GM18499 (cell line): ENCODE measurements around the gene CHRNA7.

Experiments
- ATAC-seq: cut with Tn5 transposase; IDR thresholded peaks from one replicate; pipeline ENCODE4 v1.9.1; 2021; ENCODE audit warnings: moderate number of reproducible peaks; ENCODE audit not compliant: insufficient read depth, unreplicated experiment

CHRNA7 gene

GRCh38 chr15:32029862-32030781, at the start of gene CHRNA7:
Gene CHRNA7, plus strand, starts transcription at chr15:32030515. Its CDS starts 80 bp downstream, at chr15:32030595.
- ATAC-seq = no peak

DNA sequence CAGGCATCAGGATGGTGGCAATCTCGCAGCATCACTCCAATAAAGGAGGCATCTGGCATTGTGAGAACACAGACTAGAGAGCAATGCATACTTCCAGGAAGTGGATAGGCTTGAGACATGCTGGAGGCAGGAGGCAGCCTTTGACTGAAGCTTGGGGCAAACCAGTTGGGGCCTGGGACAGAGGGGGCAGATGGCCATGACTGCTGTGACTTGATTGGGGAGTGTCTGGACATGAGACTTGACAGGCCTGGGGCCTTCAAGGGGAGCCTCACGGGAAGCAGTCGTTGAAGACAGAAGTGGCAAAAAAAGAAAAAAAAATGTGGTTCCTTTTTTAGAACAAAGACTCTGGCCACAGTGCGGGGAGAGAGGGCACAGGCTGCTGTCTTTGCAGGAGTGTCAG, 44.7 kb upstream of the CHRNA7 start:
- no peak for ATAC-seq

DNA sequence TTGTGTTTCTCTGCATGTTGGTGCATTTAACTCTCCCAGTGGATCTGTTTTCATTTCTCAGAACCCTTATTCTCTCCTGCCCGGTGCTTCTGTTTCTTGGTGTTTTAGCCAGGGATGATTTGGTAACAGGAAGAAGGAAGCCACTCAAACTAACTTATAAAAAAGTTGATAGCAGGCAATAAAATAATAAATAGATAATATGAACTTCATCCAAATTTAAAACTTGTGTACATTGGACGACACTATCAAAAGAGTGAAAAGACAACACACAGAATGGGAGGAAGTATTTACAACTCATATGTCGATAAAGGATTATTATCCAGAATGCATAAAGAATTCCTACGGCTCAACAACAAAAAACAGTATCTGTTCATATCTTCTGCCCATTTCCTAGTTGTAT, 37.3 kb upstream of the CHRNA7 start:
- no peak for ATAC-seq

- no peak for ATAC-seq
These were observed 32.6 kb upstream of the CHRNA7 start for GRCh38 chr15:31997711-31998110.

- no peak for ATAC-seq
These were observed 26.8 kb upstream of the CHRNA7 start for GRCh38 chr15:32003558-32003957.

GRCh38 chr15:32004249-32004648, 26.1 kb upstream of the CHRNA7 start:
- ATAC-seq = no peak

GRCh38 chr15:32007355-32007960, 22.9 kb upstream of the CHRNA7 start:
- no peak for ATAC-seq

- ATAC-seq = no peak
These were observed 15.4 kb upstream of the CHRNA7 start for GRCh38 chr15:32014953-32015352.

DNA sequence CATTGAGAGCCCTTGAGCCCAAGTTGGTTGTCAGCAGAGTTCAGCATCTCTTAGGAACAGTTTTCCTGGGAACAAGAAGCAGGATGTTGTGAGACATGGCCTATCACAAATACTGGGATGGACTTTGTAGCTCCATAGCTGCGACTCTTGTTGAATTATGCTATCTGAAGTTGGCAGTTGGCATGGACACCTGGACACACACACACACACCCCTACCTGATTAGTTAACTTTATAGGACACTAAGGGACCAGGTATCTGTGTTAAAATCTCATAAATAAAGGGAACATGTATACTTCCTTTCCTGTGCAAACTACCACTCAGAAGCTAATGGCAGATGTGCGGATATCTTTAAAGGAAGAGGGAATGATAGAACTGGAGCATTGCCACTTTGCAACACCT, 10.2 kb upstream of the CHRNA7 start:
- no peak for ATAC-seq

DNA sequence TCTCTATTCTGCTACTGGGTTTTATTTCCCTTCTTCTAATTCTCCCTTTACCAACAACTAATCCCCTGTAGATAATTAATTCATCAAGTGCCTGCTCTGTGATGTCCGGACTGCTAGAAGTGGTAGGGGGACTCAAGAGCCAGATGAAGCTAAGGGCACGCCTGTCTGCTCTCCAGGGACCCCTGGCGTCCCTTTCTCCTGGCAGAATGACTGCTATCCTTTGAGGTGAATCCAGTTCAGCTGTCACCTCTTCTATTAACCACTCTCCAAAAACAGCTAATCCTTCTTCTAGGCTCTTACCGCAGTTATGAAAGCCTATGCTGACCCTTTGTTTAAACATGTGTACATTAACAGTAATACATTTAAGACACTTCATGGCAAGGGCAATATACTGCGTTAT, 1.4 kb upstream of the CHRNA7 start:
- ATAC-seq = no peak

DNA sequence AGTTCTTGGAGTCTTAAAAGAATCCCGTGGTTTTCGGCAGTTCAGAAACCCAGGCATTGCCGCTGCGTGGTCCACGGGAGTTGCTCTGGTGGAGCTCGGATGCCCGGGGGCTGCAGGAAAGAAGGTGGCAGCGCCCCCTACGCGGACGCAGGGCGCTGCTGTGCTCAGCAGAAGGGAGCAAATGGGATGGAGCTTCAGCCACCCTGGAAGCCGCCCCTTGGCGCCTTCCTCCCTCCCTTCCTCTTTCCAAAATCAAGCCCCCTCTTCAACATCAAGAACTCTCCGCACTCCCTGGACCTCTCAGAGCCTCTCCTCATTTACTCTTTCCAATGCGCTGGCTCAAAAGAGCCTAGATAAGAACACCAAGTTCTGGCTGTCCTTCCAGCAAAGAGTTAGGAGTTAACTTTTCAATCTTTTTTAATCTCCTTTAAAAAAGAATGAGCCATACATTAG, 880 bp upstream of the CHRNA7 start:
- no peak for ATAC-seq

GRCh38 chr15:32030795-32031194, 480 bp downstream of the CHRNA7 start:
- no peak for ATAC-seq

GRCh38 chr15:32033186-32033890, 3.0 kb downstream of the CHRNA7 start:
- ATAC-seq = no peak

DNA sequence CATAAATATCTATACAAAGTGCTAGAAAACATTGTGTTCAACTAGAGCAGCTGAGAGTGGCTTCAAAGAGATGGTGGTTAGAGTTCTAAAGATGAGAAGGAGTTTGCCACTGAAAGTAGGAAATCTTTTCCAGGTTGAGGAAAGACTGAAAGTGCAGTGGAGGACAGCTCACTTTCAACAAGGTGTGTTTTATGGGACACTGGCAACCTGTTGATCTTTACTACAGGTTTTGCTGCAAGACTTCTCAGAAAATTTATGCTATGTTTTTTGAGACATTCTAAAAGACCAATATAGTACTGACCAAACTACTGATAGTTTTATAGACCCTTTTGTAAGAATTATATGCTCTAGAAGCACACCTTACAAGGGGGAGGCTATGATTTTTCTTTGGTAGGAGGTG, 3.8 kb downstream of the CHRNA7 start:
- no peak for ATAC-seq

DNA sequence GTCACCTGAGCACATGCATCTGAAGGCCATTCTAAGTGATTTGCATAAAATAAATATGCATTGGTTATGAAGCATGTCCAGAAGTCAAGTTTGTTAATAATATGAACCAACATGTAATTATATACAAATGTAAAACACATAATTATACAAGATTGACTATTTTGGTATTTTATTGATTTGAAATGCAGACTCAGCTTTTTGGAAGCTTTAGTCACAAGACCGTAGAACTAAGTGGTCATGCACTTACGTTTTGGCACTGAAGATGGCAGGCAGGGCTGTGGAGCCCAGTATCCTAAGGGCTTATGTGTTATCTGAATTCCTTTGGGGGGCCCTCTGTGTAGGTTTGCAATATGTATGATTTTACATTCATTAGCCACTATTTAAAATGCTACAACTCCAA, 5.0 kb downstream of the CHRNA7 start:
- no peak for ATAC-seq

DNA sequence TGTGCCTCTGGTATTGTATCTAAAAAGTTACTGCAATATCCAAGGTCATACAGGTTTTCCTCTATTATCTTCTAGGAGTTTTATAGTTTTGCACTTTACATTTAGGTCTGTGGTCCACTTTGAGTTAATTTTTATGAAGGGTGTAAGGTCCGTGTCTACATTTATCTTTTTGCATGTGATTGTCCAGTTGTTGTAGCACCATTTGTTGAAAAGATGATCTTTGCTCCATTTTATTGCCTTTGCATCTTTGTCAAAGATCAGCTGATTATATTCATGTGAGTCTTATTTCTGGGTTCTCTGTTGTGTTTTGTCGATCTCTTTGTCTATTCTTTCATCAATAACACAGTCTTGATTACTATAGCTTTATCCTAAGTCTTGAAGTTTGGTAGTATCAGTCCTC, 6.7 kb downstream of the CHRNA7 start:
- no peak for ATAC-seq

- ATAC-seq = no peak
These were observed 11.0 kb downstream of the CHRNA7 start for GRCh38 chr15:32041294-32041693.

- no peak for ATAC-seq
These were observed 12.1 kb downstream of the CHRNA7 start for GRCh38 chr15:32042269-32042972.

DNA sequence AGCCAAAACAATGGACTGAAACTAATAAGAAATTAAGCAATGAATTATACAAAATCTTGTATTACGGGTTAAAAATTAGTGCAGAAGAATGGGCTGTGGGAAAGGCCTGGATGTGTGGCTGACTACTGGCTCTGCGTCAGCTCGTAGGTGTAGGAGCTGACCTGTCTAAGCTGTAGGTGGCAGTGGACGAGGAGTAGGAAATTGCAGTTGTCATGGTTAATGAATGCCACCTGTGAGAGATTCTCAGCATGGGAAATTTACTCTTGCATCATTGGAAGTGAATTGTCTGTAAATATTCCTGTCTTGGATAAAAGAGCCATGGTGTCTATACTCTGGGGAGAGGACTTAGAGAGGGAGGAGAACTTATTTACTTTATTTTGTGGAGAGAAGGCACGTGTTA, 23.4 kb downstream of the CHRNA7 start:
- ATAC-seq = no peak

- no peak for ATAC-seq
These were observed 27.6 kb downstream of the CHRNA7 start for GRCh38 chr15:32057876-32058425.
